Fibroblast of skin of scalp (primary cell): ENCODE data around the gene ZIC4.
A peak's percentile ranks its signal among the peaks of the same experiment; 100 is the strongest.

ENCODE experiments used
- DNase-seq: peaks from one replicate; pipeline ENCODE4 v3.0.0-alpha.2; 2013

ZIC4 gene

GRCh38 chr3:147369661-147370123, 36.7 kb downstream of the ZIC4 start:
- peak; percentile 55 for DNase-seq

GRCh38 chr3:147369231-147369630, 37.1 kb downstream of the ZIC4 start:
- DNase-seq, result peak; percentile 12

- no peak for DNase-seq
These were observed 37.7 kb downstream of the ZIC4 start for GRCh38 chr3:147368561-147369221.

- no peak for DNase-seq
These were observed 38.2 kb downstream of the ZIC4 start for GRCh38 chr3:147368151-147368550.

- DNase-seq, result no peak
These were observed 38.7 kb downstream of the ZIC4 start for GRCh38 chr3:147367676-147368075.

GRCh38 chr3:147365196-147366115, 40.9 kb downstream of the ZIC4 start:
- no peak for DNase-seq

GRCh38 chr3:147364771-147365170, 41.6 kb downstream of the ZIC4 start:
- no peak for DNase-seq

- DNase-seq, result peak; percentile 49
These were observed 44.6 kb downstream of the ZIC4 start for GRCh38 chr3:147361454-147362420.

- DNase-seq, result no peak
These were observed 45.5 kb downstream of the ZIC4 start for GRCh38 chr3:147360646-147361453.

GRCh38 chr3:147360051-147360439, 46.3 kb downstream of the ZIC4 start:
- DNase-seq, result no peak

- DNase-seq, result no peak
These were observed 46.9 kb downstream of the ZIC4 start for GRCh38 chr3:147359177-147360050.

- DNase-seq, result no peak
These were observed 48.0 kb downstream of the ZIC4 start for GRCh38 chr3:147358144-147358992.

- DNase-seq, result no peak
These were observed 49.1 kb downstream of the ZIC4 start for GRCh38 chr3:147356909-147357900.

GRCh38 chr3:147356145-147356908, 50.0 kb downstream of the ZIC4 start:
- no peak for DNase-seq

- no peak for DNase-seq
These were observed 50.6 kb downstream of the ZIC4 start for GRCh38 chr3:147355753-147356090.

- DNase-seq, result no peak
These were observed 51.1 kb downstream of the ZIC4 start for GRCh38 chr3:147355084-147355752.

- no peak for DNase-seq
These were observed 51.7 kb downstream of the ZIC4 start for GRCh38 chr3:147354623-147355022.
